ENCODE results near the gene SLC38A6. TPM values are rescaled to one million over a fixed set of nuclear protein-coding genes. Genes with fewer than 3 reads are reported as not detected.

Gene SLC38A6
- total and polyA plus RNA-seq, 2 of the 8 experiments (the other 6 are each of a cell fraction or from before 2014, with no cell fraction given): 8.1 to 9.8 TPM

- H2AFZ ChIP-seq (ENCODE audit: low read length): no peak overlapping the region
These were observed 15.6 kb upstream of the SLC38A6 start for GRCh38 chr14:60965402-60965801.

More at GRCh38 chr14:60965402-60965801, 15.6 kb upstream of the SLC38A6 start:
- H3K27me3 ChIP-seq (replicated peaks in 1 of 4; ENCODE audit: control insufficient read depth in 3 of 4, extremely low read depth in 1 of 4, insufficient read depth in 3 of 4, low read length in 3 of 4): no peaks in the 10 kb centered on the region
- H2BK120ac ChIP-seq (replicated peaks; ENCODE audit: low read depth, low read length): no peak overlapping the region
- no peak overlapping the region for H2BK20ac ChIP-seq (ENCODE audit: low read length)
- no peak overlapping the region for H3K27ac ChIP-seq (ENCODE audit: low read depth, low read length)
- no peak overlapping the region for H3K9ac ChIP-seq (replicated peaks in 1 of 4; ENCODE audit: extremely low read depth in 1 of 4, low read depth in 3 of 4, low read length in 3 of 4)
- no peak overlapping the region for H3K23ac ChIP-seq (ENCODE audit: insufficient read length)
- no peak overlapping the region for H3K4ac ChIP-seq (replicated peaks; ENCODE audit: insufficient read length, low read depth, low read length)
- H2BK15ac ChIP-seq (ENCODE audit: low read length): no peak overlapping the region
- no peak overlapping the region for H3K14ac ChIP-seq (ENCODE audit: insufficient read length)
- H3K56ac ChIP-seq (replicated peaks; ENCODE audit: insufficient read length, low read depth, low read length): no peak overlapping the region
- FAIRE-seq (no peak), DNase-seq (ENCODE audit: low read depth in 1 of 2, low spot score in 2 of 2) (no peak)
- H3K9me3 ChIP-seq (ENCODE audit: insufficient read depth in 2 of 2, low read depth in 1 of 2, low read length in 1 of 2): no peaks in the 10 kb centered on the region
- H2BK5ac ChIP-seq (ENCODE audit: low read depth, low read length): no peak overlapping the region
- H3K4me1 ChIP-seq (replicated peaks in 1 of 4; ENCODE audit: control insufficient read depth in 3 of 4, insufficient read depth in 4 of 4, low read length in 3 of 4): no peaks in the 10 kb centered on the region
- no peak overlapping the region for H4K8ac ChIP-seq (ENCODE audit: extremely low read depth, insufficient read depth, low read length)
- ChIA-PET CTCF (ENCODE audit: partially characterized antibody) (no interaction called here), POLR2A (ENCODE audit: partially characterized antibody) (no interaction called here)
- no peaks in the 10 kb centered on the region; the same call in 1 of the 2 replicates for H3K23me2 ChIP-seq (ENCODE audit: low read depth, low read length)
- no peaks in the 10 kb centered on the region; a peak in 1 of 8 replicates for H3K36me3 ChIP-seq (ENCODE audit: control insufficient read depth in 2 of 4, insufficient read depth in 4 of 4, low read length in 3 of 4)
- H3K4me2 ChIP-seq (ENCODE audit: insufficient read depth in 1 of 2, low read depth in 2 of 2, low read length in 2 of 2): no peak overlapping the region
- no peak overlapping the region for H2BK12ac ChIP-seq (ENCODE audit: low read depth, low read length)
- no peak overlapping the region for H4K91ac ChIP-seq (replicated peaks; ENCODE audit: insufficient read length, low read length)
- no peak overlapping the region for H3K4me3 ChIP-seq (ENCODE audit: extremely low read depth in 1 of 4, insufficient read depth in 2 of 4, low read depth in 3 of 4, low read length in 4 of 4)
- no peaks in the 10 kb centered on the region for H3K79me2 ChIP-seq (ENCODE audit: control insufficient read depth in 1 of 2, insufficient read depth in 2 of 2, low read length in 2 of 2)
- no peak for TF ChIP-seq POU5F1 (IDR thresholded peaks at IDR 0.05; ENCODE audit: low read depth, low read length)
- no peak for TF ChIP-seq NANOG (IDR thresholded peaks at IDR 0.05; ENCODE audit: insufficient read depth, low read depth, low read length, poor library complexity, severe bottlenecking)
- no peak for TF ChIP-seq HDAC6 (IDR thresholded peaks at IDR 0.05; ENCODE audit: low read depth, low read length)
- TF ChIP-seq JUND (IDR thresholded peaks at IDR 0.05; ENCODE audit: low read length): no peak
- no peak for TF ChIP-seq SIX5 (IDR thresholded peaks at IDR 0.05; ENCODE audit: low read depth, low read length)
- H4K5ac ChIP-seq (ENCODE audit: insufficient read length, low read depth, low read length): no peak overlapping the region
- no peak overlapping the region for H2AK5ac ChIP-seq (ENCODE audit: low read depth, low read length)
- no peaks in the 10 kb centered on the region for H3K79me1 ChIP-seq (ENCODE audit: low read depth, low read length)
- H4K20me1 ChIP-seq (replicated peaks in 1 of 2; ENCODE audit: control insufficient read depth in 1 of 2, insufficient read depth in 2 of 2, low read length in 2 of 2): peaks cover 0 to 2% of the 10 kb centered on the region in 2 experiments
- no peak overlapping the region for H3K18ac ChIP-seq (ENCODE audit: extremely low read depth, low read length)
